GM12891 (cell line): ENCODE measurements around the gene MYO3A.

Source experiments
- DNase-seq: peaks from one replicate; pipeline ENCODE4 v3.0.0; 2011; ENCODE audit warnings: low spot score; ENCODE audit not compliant: insufficient read length
- FAIRE-seq: peaks from 2 replicates; lab custom pipeline; 2011; peaks lifted over from hg19 to GRCh38; lab: Jason Lieb, UNC
- PAX5 ChIP-seq: IDR thresholded peaks from 2 replicates; pipeline ENCODE4 v1.6.1; 2011; ENCODE audit warnings: low read length, moderate library complexity, mild to moderate bottlenecking; ENCODE audit not compliant: insufficient read depth, severe bottlenecking
- POLR2A ChIP-seq: IDR thresholded peaks from 2 replicates; pipeline ENCODE4 v1.6.1; 2011; ENCODE audit warnings: low read depth, low read length, control low read depth
- POLR2AphosphoS5 ChIP-seq: IDR thresholded peaks from 2 replicates; pipeline ENCODE4 v1.6.1; 2011; ENCODE audit warnings: low read depth, low read length, control low read depth
- POU2F2 ChIP-seq: IDR thresholded peaks from 2 replicates; pipeline ENCODE4 v1.6.1; 2011; ENCODE audit warnings: low read depth, mild to moderate bottlenecking, control low read depth, low read length, moderate library complexity
- SPI1 ChIP-seq: IDR thresholded peaks from 2 replicates; pipeline ENCODE4 v1.6.1; 2011; ENCODE audit warnings: low read depth, low read length, control low read depth
- TAF1 ChIP-seq: IDR thresholded peaks from 2 replicates; pipeline ENCODE4 v1.6.1; 2011; ENCODE audit warnings: low read depth, low read length, control low read depth

Gene MYO3A

DNA sequence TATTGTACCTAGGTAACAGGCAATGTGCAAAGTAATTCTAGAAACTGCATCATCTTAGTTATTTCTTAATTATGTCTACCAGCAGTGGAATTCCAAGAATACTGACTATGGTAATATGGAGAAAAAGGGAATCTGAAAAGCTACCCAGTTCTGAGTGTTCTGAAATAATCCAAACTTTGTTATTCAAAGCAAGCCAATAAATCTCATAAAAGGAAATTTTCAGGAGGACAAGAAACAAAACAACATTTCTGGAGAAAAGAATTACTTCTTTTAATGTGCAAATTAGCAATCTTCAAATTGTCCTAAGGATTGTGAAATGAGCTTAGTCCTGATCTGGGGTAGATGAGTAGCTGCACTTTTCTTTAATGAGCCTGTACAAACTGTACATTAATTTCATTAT is 88.8 kb downstream of the MYO3A start:
- FAIRE-seq (no peak), DNase-seq (no peak)
- TF ChIP-seq POLR2A (no peak), POU2F2 (no peak), SPI1 (no peak), PAX5 (no peak)

GRCh38 chr10:26024303-26024702 is 90.3 kb downstream of the MYO3A start:
- FAIRE-seq (no peak), DNase-seq (no peak)
- TF ChIP-seq PAX5 = no peak
- TF ChIP-seq POLR2A = no peak
- no peak for TF ChIP-seq SPI1
- no peak for TF ChIP-seq POLR2AphosphoS5
- no peak for TF ChIP-seq TAF1
- no peak for TF ChIP-seq POU2F2

- no peak for FAIRE-seq
- no peak for TF ChIP-seq SPI1
- no peak for TF ChIP-seq POLR2A
- TF ChIP-seq PAX5 = no peak
- no peak for TF ChIP-seq POLR2AphosphoS5
- no peak for TF ChIP-seq POU2F2
- TF ChIP-seq TAF1 = no peak
- no peak for DNase-seq
These were observed 91.5 kb downstream of the MYO3A start for GRCh38 chr10:26025523-26025922.

GRCh38 chr10:26029858-26030257 is 95.8 kb downstream of the MYO3A start:
- DNase-seq (no peak), FAIRE-seq (no peak)
- TF ChIP-seq PAX5 = no peak
- TF ChIP-seq POLR2AphosphoS5 = no peak
- TF ChIP-seq TAF1 = no peak
- no peak for TF ChIP-seq SPI1
- no peak for TF ChIP-seq POU2F2
- TF ChIP-seq POLR2A = no peak

GRCh38 chr10:26031300-26031699 is 97.3 kb downstream of the MYO3A start:
- TF ChIP-seq POLR2AphosphoS5 = no peak
- no peak for TF ChIP-seq SPI1
- TF ChIP-seq POLR2A = no peak
- DNase-seq = no peak
- no peak for FAIRE-seq

DNA sequence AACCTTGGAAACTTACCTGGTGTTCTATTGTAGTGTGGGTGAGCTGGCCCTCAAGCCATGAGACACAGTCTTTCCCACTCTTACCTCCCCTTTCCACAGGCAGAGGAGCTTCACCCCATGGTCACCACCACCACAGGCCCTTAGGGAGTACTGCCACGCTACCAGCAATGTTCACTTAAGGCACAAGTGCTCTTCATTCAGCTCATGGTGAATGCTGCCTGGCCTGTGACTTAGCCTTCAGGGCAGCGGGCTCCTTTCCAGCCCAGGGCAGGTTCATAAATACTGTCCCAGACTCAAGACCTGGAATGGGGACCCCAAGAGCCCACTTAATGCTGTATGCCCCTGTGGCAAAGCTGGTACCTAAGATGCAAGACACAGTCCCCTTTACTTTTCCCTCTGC is 109.4 kb downstream of the MYO3A start:
- TF ChIP-seq PAX5 (no peak), TAF1 (no peak), POLR2AphosphoS5 (no peak), POU2F2 (no peak), SPI1 (no peak), POLR2A (no peak)
- FAIRE-seq (no peak), DNase-seq (no peak)

- DNase-seq (no peak), FAIRE-seq (no peak)
- no peak for TF ChIP-seq POLR2AphosphoS5
These were observed 110.2 kb downstream of the MYO3A start for GRCh38 chr10:26044141-26044749.

DNA sequence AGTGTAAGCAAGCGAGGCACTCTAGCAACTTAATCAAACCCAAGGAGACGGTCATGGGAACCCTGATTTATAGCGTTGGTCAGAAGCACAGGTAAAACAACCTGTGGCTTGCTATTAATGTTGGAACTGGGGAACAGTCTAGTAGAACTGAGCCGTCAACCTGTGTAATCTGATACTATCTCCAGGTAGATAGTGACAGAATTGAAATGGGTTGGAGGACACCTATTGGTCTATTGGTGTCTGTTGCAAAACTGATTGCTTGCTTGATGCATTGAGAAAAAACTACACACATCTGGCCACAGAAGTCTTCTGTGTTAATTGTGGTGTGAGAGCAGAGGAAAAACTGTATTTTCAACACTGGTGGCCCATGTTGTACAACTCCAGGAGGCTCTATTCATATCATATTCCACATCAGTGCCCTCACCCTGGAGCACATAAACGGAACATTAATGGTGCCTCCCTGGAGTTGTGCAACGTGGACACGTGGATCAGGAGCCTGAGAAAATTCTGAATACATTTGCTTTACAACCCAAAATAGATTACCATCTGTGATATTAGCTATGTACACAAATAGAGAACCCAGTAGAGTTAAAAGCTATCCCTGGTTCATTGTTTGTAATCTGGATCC is 112.2 kb downstream of the MYO3A start:
- no peak for DNase-seq
- TF ChIP-seq POLR2A (no peak), PAX5 (no peak), POLR2AphosphoS5 (no peak), POU2F2 (no peak), SPI1 (no peak), TAF1 (no peak)
- no peak for FAIRE-seq

DNA sequence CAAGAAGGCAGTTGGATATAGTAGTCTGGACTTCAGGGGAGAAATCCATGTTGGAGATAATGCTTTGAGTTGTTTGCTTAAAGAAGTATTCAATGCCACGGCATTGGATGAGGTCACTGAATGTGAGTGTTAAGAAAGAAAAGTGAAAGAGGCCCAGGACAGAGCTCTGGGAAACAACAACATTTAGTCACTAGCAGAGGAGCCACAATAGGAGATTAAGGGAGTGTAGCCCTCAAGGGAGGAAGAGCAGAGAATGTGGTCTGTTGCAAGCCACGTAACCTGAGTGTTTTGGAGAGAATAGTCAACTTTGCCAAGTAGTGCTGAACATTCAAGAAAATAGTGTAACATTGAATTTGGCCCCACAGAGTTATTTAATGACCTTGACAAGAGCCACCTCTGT is 114.7 kb downstream of the MYO3A start:
- FAIRE-seq (no peak), DNase-seq (no peak)
- TF ChIP-seq PAX5 = no peak
- no peak for TF ChIP-seq TAF1
- no peak for TF ChIP-seq SPI1
- no peak for TF ChIP-seq POLR2A
- no peak for TF ChIP-seq POLR2AphosphoS5
- no peak for TF ChIP-seq POU2F2

GRCh38 chr10:26052326-26052725 is 118.3 kb downstream of the MYO3A start:
- FAIRE-seq (no peak), DNase-seq (no peak)
- TF ChIP-seq POLR2AphosphoS5 (no peak), PAX5 (no peak), POLR2A (no peak), POU2F2 (no peak)

GRCh38 chr10:26057466-26057865 is 123.4 kb downstream of the MYO3A start:
- DNase-seq (no peak), FAIRE-seq (no peak)
- TF ChIP-seq PAX5 = no peak
- TF ChIP-seq POLR2AphosphoS5 = no peak
- no peak for TF ChIP-seq SPI1
- no peak for TF ChIP-seq POU2F2
- no peak for TF ChIP-seq POLR2A
- no peak for TF ChIP-seq TAF1
